ENCODE measurements around the gene ZCCHC17.

- TF ChIP-seq CTCF (IDR thresholded peaks at IDR 0.05; ENCODE audit: low read depth, low read length) (no peak), POLR2A (IDR thresholded peaks at IDR 0.05; ENCODE audit: extremely low read depth, insufficient read length) (no peak), MAX (IDR thresholded peaks at IDR 0.05; ENCODE audit: low read depth, low read length) (no peak), MYC (IDR thresholded peaks at IDR 0.05; ENCODE audit: low read depth, low read length) (no peak)
Observed at GRCh38 chr1:31377364-31377863, 80.6 kb downstream of the ZCCHC17 start.

Measured in NB4 (cell line).